Activated CD4-positive, alpha-beta T cell treated with anti-CD3 and anti-CD28 coated beads for 24 hours (primary cell): ENCODE results near the gene GABBR2.
"Not testable (repeated sequence)": the region's sequence is repeated elsewhere in the genome, so short reads cannot be mapped to it uniquely, and the experiment has no call there.

Source experiments
- DNase-seq, 2 donors: peaks; one replicate each; pipeline ENCODE4 v3.0.0-alpha.2; 2020; ENCODE audit warnings: low read depth in 2 of 2

Gene GABBR2

DNA sequence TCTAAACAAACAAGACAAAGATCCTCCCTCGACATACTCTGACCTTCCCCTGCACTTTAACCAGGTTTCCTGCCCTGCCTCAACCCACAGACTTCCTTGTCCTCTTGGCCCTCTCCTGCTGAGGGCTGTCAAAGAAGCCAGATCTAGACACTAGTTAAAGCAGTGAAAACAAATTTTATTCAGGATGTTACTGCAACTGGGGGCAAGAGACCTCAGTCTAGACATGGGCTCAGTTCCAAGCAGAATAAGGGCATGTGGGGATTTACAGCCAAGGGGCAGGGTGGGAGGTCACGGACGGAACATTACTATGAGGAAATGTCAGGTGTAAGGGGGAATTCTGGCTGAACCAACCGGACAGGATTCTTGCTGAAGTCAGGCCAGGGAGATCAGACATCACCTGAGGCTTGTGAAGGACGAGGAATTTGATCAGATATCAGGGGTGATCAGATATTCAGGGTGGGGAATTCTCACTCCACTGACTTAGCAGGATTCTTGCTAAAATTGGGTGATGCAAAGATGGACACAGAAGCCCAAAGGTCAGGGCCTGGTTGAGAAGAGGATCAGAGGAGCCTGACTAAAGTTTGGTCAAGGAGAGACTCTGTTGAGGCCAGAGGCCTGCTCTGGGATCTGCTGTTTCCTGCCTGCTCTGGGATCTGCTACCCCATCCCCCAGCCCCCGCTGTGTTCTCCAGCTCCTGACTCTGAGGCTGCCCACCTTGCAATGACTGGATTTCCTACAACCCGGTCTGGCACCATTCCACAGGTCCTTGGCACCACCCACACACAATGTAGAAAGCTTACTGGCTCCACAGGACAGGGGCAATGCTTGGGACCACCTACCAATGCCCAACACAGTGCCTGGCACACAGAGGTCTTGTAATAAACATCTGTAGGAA, 21.5 kb downstream of the GABBR2 start:
- no peak for DNase-seq

GRCh38 chr9:98684816-98685215, 23.9 kb downstream of the GABBR2 start:
- DNase-seq = not testable (repeated sequence)

DNA sequence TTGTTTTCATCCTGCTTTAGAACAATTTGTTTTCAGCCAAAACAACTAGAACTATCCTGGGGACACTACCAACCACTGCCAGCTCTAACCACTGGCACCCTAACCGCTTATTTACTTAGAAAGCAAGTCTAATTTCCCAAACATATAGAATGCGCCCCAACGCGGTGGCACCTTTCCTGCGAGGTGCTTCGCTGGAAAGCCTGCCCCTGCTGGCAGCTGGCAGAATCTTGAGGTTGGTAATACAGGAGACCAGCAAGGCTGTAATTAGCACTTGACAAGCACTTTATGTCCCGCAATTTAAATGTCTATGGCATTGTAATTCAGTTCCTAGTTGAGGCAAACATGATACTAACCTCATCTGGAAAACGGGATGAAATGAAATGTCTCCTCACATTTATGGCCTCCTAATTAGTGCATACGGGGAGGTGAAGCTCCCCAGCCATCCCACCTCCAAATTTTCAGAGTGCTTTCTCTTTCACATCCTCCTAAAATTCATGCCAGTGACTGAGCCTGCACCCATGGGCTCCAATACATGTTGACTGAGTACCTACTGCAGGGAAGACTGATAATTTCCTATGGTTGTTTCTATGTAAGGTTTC, 30.4 kb downstream of the GABBR2 start:
- DNase-seq = peak in 1 of 2 donors; percentile 9

DNA sequence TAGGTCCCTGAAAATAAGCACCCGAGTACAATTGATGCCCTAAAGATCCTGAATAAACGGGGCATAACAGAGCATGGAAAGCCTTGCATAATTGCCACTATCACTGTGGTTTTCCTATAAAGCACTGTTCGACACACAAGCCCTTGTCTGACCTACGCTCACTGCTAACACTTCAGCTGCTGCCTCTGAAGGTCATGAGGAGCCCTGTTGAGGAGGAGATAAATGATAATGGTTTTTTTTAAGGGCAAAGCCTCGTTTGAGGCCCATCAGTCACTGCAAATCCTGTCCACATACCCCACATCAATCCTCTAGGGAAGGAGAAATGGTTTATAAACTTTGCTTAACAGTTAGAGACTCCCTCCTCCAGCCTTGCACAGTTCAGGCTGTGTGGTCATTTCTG, 35.1 kb downstream of the GABBR2 start:
- no peak for DNase-seq

DNA sequence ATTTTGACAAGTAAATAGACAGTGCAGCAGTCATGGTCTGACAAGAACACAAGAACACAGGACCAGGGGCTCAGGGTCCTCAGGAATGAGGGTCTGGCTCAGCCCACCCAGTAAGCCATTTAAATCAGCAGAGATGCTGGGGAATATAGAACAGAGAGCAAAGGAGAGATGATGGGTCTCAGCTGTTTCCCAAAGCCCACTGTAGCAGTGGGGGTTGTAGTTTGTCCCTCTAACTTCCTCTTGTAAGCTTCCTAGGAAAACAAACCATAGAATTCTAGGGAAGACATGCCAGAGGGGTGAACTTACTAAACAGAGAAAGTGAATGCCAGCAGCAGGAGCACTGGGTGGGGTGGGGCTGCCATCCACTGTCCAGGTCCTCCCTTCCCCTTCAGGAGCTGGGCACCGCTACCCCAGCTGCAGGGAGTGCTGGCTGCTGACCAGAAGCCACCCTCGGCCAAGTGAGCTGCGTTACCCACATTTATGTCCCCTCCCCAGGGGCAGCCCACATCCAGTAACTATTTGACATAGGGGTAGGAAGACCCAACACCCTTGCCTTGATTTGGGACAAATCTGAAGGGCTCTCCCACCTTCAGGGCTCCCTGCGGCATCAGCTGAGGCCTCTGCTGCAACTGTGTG, 41.6 kb downstream of the GABBR2 start:
- DNase-seq = no peak

DNA sequence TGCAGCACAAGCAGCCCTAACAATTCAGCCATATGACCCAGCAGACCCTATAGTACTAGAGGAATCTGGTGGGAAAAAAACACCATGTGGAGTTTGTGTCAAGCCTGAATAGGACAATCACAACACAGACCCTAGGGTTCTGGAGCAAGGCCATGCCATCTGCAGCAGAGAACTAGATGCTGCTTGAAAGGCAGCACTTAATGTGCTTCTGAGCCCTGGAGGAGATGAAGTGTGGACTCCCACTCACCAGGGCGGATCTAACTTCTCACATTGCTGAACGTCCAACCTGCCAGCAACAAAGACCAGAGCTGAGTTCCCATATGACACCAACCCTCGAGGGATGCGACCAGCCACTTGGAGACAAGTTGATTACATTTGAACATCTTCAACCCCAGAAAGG, 43.2 kb downstream of the GABBR2 start:
- no peak for DNase-seq

DNA sequence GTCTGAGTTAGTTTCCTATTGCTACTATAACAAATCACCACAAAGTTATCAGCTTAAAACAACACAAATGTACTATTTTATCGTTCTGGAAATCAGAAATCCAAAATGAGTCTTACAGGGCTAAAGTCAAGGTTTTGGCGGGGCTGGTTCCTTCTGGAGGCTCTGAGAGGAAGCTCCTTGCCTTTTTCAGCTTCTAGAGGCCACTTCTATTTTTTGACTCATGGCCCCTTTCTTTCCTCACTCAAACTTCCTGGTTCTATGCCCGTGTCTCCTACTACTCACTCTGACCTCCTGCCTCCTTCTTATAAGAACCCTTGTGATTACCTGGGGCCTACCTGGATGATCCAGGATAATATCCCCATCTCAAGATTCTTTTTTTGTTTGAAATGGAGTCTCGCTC, 48.2 kb downstream of the GABBR2 start:
- no peak for DNase-seq

DNA sequence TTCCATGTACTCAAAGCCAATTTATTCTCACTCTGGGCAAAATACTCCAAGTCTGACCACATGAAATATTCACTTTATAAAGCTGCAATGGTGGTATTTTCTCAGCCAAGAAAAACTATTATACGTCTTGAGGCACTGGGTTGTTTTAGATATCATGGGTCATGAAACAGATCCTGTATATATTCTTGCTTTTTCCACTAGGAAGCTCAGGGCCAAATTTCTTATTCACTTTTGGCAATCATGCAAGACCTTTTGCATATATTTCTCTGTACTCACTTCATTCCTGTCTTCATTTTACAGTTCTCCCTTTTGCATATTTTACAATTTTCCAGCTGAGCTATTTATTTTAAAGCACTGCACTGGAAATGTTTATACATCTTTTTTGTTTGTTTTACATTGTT, 49.8 kb downstream of the GABBR2 start:
- DNase-seq = no peak

DNA sequence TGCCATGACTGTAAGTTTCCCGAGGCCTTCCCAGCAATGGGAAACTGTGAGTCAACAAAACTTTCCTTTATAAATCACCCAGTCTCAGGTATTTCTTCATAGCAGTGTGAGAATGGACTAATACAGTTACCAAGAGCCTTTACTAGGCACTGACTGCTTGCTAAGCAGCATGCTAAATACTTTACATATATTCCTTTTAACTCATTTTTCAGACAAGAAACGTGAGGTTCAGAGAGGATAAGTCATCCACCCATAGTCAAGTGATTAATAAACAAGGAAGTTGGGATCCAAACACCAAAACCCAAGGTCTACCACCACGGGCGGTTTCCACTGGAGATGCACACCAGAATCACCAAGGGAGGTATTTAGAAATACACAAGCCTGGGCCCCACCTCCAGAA, 50.8 kb downstream of the GABBR2 start:
- no peak for DNase-seq

- no peak for DNase-seq
Observed at GRCh38 chr9:98656511-98656910, 52.2 kb downstream of the GABBR2 start.

DNA sequence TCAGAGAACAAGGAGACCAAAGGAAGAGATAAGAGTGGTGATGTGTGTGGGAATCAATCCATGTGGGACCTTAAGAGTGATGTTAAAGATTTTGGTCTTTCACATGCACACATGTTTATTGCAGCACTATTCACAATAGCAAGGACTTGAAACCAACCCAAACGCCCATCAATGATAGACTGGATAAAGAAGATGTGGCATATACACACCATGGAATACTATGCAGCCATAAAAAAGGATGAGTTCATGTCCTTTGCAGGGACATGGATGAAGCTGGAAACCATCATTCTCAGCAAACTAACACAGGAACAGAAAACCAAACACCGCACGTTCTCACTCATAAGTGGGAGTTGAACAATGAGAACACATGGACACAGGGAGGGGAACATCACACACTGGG, 53.3 kb downstream of the GABBR2 start:
- DNase-seq = not testable (repeated sequence)

- no peak for DNase-seq
Observed at GRCh38 chr9:98654247-98654646, 54.5 kb downstream of the GABBR2 start.

DNA sequence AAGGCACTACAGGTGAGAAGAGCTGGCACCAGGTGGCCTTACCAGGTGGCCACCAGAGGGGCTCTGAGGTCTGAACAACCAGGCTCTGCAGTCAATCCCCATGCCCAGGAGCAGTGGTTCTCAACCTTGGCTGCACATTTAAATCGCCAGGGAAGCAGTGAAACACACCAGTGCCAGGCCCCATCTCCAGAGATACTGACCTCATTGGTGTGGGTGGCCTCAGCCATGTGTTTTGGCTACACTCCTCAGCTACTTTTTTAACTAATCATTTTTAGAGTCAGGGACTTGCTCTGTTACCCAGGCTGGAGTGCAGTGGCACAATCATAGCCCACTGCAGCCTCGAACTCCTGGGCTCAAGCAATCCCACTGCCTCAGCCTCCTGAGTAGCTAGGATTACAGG, 56.0 kb downstream of the GABBR2 start:
- DNase-seq = no peak

DNA sequence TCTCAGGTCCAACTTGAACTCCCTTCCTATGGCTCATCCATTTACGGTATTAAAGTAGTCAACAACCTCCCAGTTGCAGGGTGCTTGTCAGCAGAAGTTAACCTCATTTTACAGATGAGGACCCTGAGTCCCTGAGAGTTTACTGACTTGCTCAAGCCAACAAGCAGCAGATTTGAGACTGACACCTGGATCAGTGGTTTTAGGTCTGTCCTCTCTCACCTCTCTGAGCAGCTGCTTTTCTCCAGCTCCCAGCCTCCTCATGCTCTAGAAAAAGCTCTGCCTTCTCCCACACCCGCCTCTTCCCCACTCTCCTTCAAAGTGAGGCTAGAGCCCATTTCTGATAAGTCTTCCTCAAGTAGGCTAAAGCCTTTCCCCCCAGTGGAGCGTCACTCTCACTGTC, 56.4 kb downstream of the GABBR2 start:
- no peak for DNase-seq

GRCh38 chr9:98647236-98647635, 61.5 kb downstream of the GABBR2 start:
- DNase-seq = no peak

GRCh38 chr9:98644011-98644410, 64.7 kb downstream of the GABBR2 start:
- no peak for DNase-seq

DNA sequence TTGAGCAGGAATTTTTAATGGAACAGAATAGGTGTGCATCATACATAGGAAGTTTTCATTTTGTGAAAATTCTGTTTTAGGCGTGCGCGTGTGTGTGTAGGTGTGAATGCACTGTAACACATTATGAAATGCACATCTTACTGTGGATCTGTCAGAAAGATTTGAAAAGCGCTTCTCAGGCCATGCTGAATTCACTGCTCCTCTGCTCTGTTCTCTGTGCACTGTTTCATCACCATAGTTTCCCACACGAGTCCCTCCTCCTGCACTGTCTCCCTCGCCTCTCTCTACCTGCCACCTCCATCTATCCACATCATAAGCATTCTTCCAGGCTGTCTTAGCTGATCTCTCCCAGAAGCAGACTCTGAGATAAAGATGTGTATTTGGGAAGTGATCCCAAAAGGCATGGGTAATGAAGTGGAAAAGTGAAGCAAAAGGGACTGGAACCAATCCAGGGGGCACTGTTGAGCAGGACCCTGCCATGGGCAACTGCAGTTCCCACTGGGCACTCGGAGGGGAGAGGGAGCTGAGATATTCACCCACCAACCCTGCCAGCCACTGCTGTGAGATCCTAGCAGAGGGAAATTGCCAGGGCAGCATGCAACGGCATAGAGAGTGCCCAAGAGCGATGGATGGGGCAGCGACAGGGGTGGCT, 65.9 kb downstream of the GABBR2 start:
- no peak for DNase-seq

- no peak for DNase-seq
Observed at GRCh38 chr9:98641695-98642094, 67.0 kb downstream of the GABBR2 start.

GRCh38 chr9:98640394-98640793, 68.3 kb downstream of the GABBR2 start:
- DNase-seq = no peak

DNA sequence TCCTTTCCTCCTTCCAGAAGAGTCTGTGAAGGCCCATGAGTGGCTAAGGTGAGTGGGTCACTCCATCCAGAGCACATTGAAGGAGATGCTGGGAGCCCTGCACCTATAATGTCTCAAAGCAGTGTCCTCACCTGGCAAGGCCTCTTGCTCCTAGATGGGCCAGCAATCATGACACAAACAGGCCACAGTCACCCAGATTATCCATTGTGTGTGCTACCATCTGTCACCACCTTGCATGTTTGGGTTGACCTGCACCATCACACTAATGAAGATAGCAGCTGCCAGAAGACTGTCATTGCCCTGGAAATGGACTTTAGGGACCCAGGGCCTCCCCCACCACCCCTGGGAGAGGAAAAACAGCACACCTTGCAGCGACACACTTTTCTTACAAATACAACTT, 69.6 kb downstream of the GABBR2 start:
- no peak for DNase-seq

- no peak for DNase-seq
Observed at GRCh38 chr9:98637381-98637780, 71.4 kb downstream of the GABBR2 start.

- DNase-seq = no peak
Observed at GRCh38 chr9:98635374-98635773, 73.4 kb downstream of the GABBR2 start.
